Breast epithelium (tissue), 4 donors: ENCODE results near the gene LRRC37A2. TPM values are rescaled to one million over a fixed set of nuclear protein-coding genes. Genes with fewer than 3 reads are reported as not detected.
"Not testable (repeated sequence)": the region's sequence is repeated elsewhere in the genome, so short reads cannot be mapped to it uniquely, and the experiment has no call there.

Experiments
- DNase-seq, 2 donors: peaks; one replicate each; pipeline ENCODE4 v3.0.0-alpha.2; 2019; ENCODE audit warnings: low spot score in 2 of 2
- H3K27ac ChIP-seq, 2 donors: fragments of 200-600 bp; sonication (generic) in 1 of 2; one replicate each; pipeline ENCODE4 v1.5.1; 2016 to 2019; ENCODE audit warnings: mild to moderate bottlenecking in 1 of 2
- H3K27me3 ChIP-seq, 2 donors: fragments of 200-600 bp; sonication (generic) in 1 of 2; one replicate each; pipeline versions ENCODE4 v1.5.1 to v1.6.0; 2017 to 2019; ENCODE audit warnings: control low read depth in 1 of 2, mild to moderate bottlenecking in 1 of 2
- H3K36me3 ChIP-seq: fragments of 200-600 bp; one replicate; pipeline ENCODE4 v1.5.1; 2019
- H3K4me1 ChIP-seq, 2 donors: fragments of 200-600 bp; sonication (generic); one replicate each; pipeline ENCODE4 v1.5.1; 2016 to 2019; ENCODE audit warnings: control low read depth in 1 of 2
- H3K4me3 ChIP-seq, 3 donors: fragments of 200-600 bp; sonication (generic); 1 replicate in 2 of 3; 2 replicates in 1 of 3; pipeline ENCODE4 v1.5.1; 2016 to 2019; ENCODE audit warnings: mild to moderate bottlenecking in 3 of 3, moderate library complexity in 2 of 3
- H3K9me3 ChIP-seq, 2 donors: fragments of 200-600 bp; sonication (generic) in 1 of 2; one replicate each; pipeline ENCODE4 v1.5.1; 2016 to 2019; ENCODE audit warnings: control low read depth in 1 of 2
- intact Hi-C: fragments of 100-400 bp; cut with DNase I; formaldehyde crosslinking; loops from one replicate; pipeline ENCODE4 v1.15.1; 2023; ENCODE audit warnings: low total_unique reads
- total RNA-seq, 3 donors: library from RNA; depleted of rRNA; stranded (reverse); fragments of >200 nt; gene quantifications; one replicate each; pipeline ENCODE4 v1.1.0, GENCODE V29; 2016

The LRRC37A2 gene
- total RNA-seq: 10 to 100 TPM in 2 of 3 donors, 1 to 10 TPM in 1; 9.6 to 28.7 (median 23.6) TPM

- DNase-seq, H3K27ac ChIP-seq, H3K4me3 ChIP-seq, intact Hi-C loops, H3K9me3 ChIP-seq, H3K4me1 ChIP-seq, H3K36me3 ChIP-seq, H3K27me3 ChIP-seq: not testable (repeated sequence)
These were observed at the start of gene LRRC37A2 for GRCh38 chr17:46512168-46512567. TSS of gene LRRC37A2 (plus strand) at chr17:46512468. CDS start at chr17:46512713, 245 bp downstream.

GRCh38 chr17:46467618-46468017, 44.6 kb upstream of the LRRC37A2 start:
- H3K9me3 ChIP-seq, H3K4me1 ChIP-seq, intact Hi-C loops, DNase-seq, H3K27me3 ChIP-seq, H3K4me3 ChIP-seq, H3K36me3 ChIP-seq, H3K27ac ChIP-seq: not testable (repeated sequence)

DNA sequence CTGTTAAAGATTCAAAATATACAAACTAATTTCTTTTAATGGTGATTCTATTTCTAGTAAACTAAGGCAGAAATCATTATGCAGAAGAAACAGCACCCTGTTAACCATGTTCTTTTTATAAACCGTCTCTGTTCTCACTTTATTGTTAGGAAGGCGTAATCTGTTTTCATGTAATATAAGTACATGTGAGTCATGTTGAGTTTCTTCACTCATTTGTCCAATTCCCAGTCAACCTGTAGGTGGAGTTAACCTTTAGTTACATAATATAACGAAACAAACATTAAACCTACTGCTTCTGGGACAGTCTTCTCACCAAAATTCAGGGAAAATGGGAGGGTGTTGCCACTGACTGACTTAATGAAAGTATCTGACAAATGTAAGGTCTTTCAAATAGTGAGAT, 37.8 kb upstream of the LRRC37A2 start:
- intact Hi-C loops, H3K27ac ChIP-seq, H3K4me3 ChIP-seq, H3K9me3 ChIP-seq, H3K27me3 ChIP-seq, DNase-seq, H3K36me3 ChIP-seq, H3K4me1 ChIP-seq: not testable (repeated sequence)

DNA sequence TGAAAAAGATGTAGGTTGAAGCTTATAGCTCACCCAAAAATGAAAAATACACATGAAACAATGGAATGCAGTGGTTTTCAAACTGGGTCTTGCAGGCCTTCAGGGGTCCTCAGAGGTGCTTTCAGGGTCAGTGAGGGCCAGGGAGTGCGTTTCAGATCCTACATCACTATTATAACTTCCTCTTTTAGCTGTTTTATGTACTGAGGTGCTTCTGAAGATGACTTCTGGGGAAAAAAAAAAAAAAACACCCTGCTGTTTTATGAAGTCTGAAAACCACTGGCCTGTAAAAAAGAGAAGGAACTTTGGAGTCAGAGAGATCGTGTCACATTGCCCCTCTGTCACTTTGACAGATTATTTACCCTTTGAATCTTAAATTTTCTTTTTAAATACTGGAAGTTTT, 36.7 kb upstream of the LRRC37A2 start:
- H3K9me3 ChIP-seq, DNase-seq, H3K27me3 ChIP-seq, H3K27ac ChIP-seq, H3K4me3 ChIP-seq, H3K36me3 ChIP-seq, H3K4me1 ChIP-seq, intact Hi-C loops: not testable (repeated sequence)

DNA sequence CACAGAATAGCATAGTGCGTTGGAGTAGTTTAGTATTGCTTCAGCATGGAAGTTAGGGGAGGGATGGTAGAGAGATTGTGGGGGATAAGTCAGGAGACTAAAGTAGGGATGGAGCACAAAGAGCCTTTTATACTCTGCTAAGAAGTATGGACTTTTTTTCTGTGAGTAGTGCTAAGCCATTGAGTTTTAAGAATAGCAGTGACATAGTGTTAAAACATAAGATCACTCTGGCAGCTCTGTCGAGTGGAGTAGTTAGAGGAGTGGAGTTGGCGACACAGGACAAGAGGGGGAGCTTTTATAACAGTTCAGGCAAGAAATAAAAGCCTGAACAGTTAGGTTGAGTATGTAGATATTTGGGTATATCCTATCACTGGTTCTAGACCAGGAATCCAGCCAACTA, 33.4 kb upstream of the LRRC37A2 start:
- intact Hi-C loops, H3K36me3 ChIP-seq, H3K9me3 ChIP-seq, DNase-seq, H3K4me3 ChIP-seq, H3K27ac ChIP-seq, H3K27me3 ChIP-seq, H3K4me1 ChIP-seq: not testable (repeated sequence)

DNA sequence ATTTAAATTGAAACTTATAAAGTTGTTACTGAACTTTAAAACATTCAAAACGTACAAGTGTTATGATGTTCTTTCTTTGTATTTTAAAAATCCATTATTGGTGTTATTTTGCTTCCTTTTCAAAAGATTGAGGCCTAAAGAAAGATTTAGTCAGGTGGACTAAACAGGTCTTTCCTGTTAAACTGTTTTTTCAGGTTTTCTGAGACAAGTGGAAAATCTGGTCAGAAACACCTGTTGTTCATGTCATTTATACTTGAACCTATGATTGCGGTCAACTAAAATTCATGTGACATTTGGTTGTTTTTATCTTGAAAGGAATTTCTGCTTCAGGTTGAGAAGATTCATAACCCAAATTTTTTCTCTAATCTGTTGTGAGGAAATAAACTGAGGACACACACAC, 31.0 kb upstream of the LRRC37A2 start:
- H3K4me3 ChIP-seq, DNase-seq, H3K4me1 ChIP-seq, H3K9me3 ChIP-seq, H3K27ac ChIP-seq, H3K36me3 ChIP-seq, H3K27me3 ChIP-seq, intact Hi-C loops: not testable (repeated sequence)

GRCh38 chr17:46492021-46492420, 20.2 kb upstream of the LRRC37A2 start:
- H3K27ac ChIP-seq, DNase-seq, intact Hi-C loops, H3K4me1 ChIP-seq, H3K9me3 ChIP-seq, H3K36me3 ChIP-seq, H3K4me3 ChIP-seq, H3K27me3 ChIP-seq: not testable (repeated sequence)

DNA sequence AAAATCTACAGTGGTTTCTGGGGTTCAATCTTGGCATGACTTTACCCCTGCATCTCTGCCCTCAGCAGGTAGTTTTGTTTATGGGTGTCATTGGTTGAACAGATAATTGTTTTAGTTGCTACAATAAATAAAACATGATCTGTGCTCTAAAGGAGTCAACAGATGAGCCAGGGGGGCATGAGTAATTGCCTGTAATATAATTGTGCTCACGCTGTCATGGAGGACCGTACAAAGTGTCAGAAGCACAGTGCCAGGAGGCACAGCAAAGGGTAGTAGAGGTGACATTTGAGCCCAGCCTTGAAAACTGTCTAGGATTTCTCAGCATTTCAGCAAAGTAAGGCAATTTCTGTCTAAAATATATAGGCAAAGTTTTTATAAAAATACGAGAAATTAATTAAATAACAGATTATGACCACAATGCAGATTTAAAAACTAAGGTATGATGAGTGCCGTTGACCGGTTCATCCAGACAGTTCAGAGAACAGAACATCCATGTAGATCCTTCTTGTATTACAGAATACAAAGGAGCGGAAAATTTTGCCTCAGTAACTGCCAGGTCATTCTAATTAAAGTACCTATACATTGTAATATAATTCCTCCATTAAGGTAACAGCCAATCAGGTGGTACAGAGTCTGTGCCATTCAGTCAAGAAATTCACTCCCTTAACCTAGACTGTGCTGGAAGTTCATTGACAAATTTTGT, 12.7 kb upstream of the LRRC37A2 start:
- H3K27ac ChIP-seq, H3K4me3 ChIP-seq, H3K27me3 ChIP-seq, DNase-seq, intact Hi-C loops, H3K36me3 ChIP-seq, H3K9me3 ChIP-seq, H3K4me1 ChIP-seq: not testable (repeated sequence)

DNA sequence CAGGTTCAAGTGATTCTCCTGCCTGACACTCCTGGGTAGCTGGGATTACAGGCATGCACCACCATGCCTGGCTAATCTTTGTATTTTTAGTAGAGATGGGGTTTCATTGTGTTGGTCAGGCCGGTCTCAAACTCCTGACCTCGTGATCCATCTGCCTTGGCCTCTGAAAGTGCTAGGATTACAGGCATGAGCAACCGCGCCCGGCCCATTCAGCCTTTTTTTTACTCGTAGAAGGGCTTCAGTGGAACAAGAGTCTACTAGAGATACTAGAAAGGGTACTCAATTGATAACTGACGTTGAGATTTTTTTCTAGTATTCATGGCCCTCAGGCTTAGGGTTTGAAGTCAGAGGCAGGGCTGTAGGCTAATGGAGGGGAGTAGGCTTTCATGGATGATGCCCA, 6.4 kb upstream of the LRRC37A2 start:
- H3K4me1 ChIP-seq, H3K27ac ChIP-seq, H3K9me3 ChIP-seq, H3K36me3 ChIP-seq, DNase-seq, H3K27me3 ChIP-seq, H3K4me3 ChIP-seq, intact Hi-C loops: not testable (repeated sequence)

- H3K27ac ChIP-seq, H3K36me3 ChIP-seq, H3K4me3 ChIP-seq, intact Hi-C loops, H3K4me1 ChIP-seq, H3K9me3 ChIP-seq, H3K27me3 ChIP-seq: not testable (repeated sequence)
- DNase-seq: peak in 1 of 2 donors; percentile 38
These were observed 22.4 kb downstream of the LRRC37A2 start for GRCh38 chr17:46534716-46535115.

GRCh38 chr17:46548607-46549006, 36.3 kb downstream of the LRRC37A2 start:
- DNase-seq, H3K27ac ChIP-seq, H3K27me3 ChIP-seq, H3K9me3 ChIP-seq, H3K4me1 ChIP-seq, intact Hi-C loops, H3K36me3 ChIP-seq, H3K4me3 ChIP-seq: not testable (repeated sequence)

DNA sequence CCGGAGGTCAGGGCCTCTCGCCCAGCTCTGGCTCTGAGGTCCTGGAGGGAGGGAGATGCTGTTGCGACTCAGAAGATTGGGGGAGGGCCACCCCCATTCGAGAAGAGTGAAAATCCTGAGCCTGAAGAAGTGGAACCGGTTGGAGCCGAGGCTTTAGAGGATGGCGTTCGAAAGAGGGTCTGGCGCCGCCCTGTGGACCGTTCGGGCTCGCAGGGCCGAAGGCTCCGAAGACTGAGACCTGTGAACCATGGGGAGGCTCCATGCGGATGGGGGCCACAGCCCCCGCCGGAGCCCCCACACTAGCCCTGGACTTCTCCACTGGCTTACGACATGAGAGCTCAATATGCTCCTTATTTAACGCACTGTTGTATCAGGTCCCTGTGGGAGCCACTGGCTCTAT, 46.9 kb downstream of the LRRC37A2 start:
- intact Hi-C loops, H3K4me3 ChIP-seq, H3K4me1 ChIP-seq, H3K27ac ChIP-seq, H3K27me3 ChIP-seq, H3K9me3 ChIP-seq, DNase-seq, H3K36me3 ChIP-seq: not testable (repeated sequence)

DNA sequence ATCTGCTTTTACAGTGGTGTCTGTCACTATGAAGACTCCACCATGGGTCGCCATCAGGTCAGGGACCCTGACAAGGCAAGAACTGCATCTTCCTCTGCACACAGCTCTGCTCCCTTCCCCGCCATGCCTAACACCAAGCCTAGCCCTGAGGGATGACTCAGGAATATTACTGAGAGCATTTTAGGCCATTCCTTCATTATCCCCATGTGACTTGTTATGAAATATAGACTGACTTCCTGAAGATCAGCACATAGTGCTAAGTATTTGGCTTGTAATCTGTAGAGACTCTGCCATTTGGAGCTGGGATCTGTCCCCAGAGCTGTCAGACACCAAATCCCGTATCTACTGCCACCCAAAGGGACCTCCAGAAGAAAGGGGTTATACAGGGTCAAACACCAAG, 47.8 kb downstream of the LRRC37A2 start:
- intact Hi-C loops, H3K9me3 ChIP-seq, H3K27me3 ChIP-seq, H3K27ac ChIP-seq, DNase-seq, H3K4me1 ChIP-seq, H3K36me3 ChIP-seq, H3K4me3 ChIP-seq: not testable (repeated sequence)

- H3K27me3 ChIP-seq, H3K9me3 ChIP-seq, H3K4me3 ChIP-seq, H3K27ac ChIP-seq, H3K4me1 ChIP-seq, H3K36me3 ChIP-seq, DNase-seq, intact Hi-C loops: not testable (repeated sequence)
These were observed 54.0 kb downstream of the LRRC37A2 start for GRCh38 chr17:46566284-46566683.
